NCI-H2227 (cell line): Measurements from ENCODE around the gene SARM1.

ENCODE experiments used
- DNase-seq: peaks from one replicate; lab custom pipeline; 2025; ENCODE audit not compliant: unreplicated experiment; lab: John Stamatoyannopoulos, UW

SARM1 gene

DNA sequence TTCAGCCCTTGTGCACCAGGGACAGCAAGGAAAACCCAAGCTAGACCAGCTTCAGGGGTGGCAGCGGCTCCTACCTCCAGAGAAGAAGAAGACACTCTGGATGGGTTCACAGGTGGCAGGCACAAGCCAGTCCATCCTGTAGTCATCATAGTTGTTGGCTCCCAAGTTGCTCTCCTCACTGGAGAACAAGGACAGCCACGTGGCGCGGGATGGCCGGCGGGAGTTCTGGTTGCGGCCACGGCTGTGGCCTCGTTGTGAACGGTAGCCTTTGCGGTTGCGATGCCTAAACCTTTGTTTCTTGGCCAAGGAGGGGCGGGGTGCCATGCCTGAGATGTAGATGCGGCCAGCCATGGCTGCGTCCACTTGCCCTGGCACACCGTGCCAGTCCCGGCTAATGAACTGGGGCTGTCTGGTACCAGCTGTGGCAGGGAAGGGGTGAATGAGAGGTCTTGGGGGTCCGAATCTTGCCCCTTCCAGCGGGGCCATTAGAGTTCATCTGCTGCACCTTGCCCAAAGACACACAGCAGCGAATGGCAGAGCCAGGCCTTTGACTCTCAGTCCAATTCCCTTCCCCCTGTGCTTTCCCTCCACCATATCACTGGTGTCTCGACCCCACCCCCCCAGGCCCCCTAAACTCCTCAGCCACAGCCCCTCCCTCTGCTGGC, 3.7 kb upstream of the SARM1 start:
- no peak for DNase-seq

DNA sequence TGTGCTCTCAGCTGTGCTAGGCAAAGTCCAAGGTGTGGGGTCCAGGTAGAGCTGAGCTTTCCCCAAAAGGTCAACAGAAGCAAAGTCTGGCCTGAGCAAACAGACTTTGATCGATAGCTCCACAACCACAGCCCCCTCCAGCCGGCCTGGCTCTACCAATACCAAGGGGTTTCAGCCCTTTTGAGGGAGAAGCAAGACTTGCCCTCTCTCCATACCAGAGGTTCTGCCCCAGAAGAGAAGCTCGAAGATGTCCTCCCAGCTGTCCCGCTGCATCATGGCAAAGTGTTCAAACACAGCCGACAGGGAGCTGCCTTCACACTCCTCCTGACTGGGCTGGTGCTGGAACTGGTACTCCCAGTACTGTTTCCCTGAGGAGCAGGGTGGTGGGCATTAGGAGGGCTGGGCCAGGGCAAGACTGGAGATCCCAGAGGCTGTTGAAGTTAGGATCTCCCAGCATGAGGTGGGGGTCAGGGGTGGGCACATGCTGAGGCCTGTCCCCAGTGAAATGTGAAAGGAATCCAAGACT, 3.1 kb upstream of the SARM1 start:
- DNase-seq = no peak

DNA sequence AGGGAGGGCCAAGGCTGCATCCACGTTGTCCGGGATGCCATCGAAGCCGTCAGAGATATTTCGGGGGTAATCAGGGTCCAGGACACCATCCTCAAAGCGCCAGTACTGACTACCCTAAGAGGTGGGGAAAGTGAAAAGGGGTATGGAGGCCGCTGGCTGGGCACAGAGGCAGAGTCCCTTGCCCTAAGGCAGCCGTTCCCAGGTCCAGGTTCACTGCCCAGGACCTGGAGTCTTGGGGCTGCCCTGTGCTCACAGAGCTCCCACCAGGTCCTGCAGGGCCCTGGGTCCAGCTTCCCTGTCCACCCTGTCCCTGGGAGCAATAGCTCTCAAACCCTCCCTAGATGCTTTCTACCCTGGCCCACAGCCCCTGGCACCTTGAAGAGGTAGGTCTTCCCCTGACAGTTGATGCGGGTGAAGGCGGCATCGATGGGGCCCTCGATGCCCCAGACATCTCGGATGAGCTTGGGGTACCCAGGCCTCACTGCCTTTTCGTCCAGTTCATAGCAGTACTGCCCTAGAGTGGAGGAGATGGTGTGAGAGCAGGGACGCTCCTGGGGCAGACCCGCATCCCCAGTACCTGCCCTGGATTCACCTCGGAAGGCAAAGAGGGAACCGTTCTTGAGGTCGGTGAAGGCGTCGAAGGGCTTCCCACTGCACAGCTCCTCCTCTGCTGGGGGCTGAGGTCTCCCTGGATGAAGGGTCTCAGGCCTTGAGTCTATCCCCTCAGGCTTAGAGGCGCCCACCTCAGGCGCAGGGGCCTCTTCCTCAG, 2.4 kb upstream of the SARM1 start:
- DNase-seq = no peak

DNA sequence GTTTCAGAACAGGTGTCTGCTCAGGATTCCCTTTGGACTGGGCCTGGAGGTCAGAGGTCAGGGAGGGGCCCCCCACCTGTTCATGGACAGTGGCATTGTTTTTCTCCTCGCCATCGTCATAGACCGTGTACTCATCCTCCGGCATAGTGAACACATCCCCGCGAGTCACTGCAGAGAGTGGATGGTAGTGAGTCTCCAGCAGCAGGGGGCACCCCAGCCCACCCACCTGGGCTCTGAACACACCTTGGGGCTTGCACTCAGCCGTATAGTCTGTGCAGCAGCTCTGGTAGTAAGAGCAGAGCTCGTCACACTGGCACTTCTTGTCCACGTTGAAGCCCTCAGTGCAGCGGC, 1.8 kb upstream of the SARM1 start:
- DNase-seq = no peak

DNA sequence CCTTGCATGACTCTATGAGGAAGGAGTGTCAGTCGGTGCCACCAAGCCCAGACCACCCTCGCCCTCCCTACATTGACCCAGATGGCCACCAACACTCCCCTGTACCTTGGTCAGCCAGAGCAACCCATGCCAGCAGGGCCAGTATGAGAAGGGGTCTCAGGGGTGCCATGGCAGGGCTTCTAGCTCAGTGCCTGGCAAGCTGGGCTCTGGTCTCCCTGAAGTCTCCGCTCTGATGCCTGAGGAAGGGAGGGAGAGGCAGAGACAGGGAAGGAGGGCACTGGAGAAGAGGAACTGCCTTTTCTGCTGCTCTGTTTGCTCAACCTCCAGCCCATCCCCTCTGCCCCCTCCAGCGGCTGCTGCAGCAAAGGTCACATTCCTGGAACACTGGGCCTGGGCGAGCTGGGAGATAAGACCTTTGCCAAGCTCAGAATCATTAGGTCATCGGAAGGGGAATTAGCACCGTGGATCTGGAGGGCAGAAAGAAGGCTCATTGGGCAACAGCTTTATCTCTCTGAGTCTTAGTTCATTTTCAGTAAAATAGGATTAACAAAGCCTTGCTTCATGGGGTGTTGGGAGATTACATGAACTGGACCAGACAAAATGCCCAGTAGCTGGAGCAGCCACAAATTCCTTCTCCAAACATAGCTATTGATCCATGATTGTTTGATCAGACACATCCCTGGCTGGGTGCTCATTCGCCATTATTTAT, 1.3 kb upstream of the SARM1 start, which contains the start of gene VTN:
Gene VTN, minus strand, starts transcription at position 273 of the 709 bp plus-strand sequence. Its CDS starts 104 bp downstream, at position 169.
- no peak for DNase-seq

DNA sequence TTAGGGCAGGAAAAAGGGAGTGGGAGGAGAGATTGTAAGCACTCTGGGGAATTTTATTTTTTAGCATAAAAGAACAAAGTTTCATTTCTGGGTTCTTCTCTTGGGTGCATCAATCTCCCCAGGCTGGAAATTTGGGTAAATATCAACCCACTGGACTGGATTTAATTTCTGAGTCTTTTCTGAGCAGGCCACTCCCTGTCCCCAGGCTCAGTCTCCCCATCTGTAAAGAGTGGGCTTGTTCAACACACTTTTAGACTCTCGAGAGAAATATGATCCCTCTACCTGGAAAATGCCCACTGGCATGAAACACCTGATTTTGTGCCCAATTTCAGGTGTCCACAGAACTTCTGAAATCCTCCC, 770 bp upstream of the SARM1 start:
- DNase-seq = no peak

DNA sequence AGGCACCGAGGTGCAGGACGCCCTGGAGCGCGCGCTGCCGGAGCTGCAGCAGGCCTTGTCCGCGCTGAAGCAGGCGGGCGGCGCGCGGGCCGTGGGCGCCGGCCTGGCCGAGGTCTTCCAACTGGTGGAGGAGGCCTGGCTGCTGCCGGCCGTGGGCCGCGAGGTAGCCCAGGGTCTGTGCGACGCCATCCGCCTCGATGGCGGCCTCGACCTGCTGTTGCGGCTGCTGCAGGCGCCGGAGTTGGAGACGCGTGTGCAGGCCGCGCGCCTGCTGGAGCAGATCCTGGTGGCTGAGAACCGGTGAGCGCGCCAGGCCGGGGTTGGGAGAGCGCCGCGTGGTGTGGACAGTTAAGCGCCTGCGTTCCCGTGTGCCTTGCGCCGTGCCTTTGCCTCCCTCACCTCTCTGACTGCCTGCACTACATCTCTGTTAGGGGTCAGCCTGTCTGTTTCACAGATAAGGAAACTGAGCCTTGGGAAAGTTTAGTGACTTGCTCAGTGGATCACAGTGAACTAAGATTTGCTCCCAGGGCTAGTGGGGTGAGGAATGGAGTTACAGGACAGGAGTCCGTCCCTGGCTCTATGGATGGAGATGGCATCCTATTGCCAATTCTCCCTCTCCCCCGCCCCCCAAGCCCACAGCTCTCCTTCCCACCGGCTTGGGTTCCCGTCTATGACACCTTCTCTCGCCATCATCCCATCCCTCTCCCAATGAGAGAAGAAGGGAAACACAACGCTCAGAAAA, 880 bp downstream of the SARM1 start:
- peak; percentile 52 for DNase-seq

DNA sequence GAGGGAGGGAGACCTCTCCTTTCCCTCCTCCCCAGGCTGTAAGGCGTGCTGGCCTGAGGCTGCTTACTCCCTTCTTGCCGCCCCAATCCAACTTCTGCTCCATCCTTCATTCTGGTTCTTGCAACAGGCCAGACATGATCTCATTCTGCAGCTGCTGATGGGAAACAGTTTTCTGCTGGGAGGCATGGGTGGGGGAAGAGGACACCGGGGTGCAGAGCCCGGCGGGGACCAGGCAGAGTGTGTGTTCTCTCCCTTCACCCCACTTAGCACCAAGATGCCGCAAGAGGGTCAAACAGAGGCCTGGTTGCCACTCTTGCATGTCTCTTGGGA, 1.4 kb downstream of the SARM1 start:
- DNase-seq = no peak

DNA sequence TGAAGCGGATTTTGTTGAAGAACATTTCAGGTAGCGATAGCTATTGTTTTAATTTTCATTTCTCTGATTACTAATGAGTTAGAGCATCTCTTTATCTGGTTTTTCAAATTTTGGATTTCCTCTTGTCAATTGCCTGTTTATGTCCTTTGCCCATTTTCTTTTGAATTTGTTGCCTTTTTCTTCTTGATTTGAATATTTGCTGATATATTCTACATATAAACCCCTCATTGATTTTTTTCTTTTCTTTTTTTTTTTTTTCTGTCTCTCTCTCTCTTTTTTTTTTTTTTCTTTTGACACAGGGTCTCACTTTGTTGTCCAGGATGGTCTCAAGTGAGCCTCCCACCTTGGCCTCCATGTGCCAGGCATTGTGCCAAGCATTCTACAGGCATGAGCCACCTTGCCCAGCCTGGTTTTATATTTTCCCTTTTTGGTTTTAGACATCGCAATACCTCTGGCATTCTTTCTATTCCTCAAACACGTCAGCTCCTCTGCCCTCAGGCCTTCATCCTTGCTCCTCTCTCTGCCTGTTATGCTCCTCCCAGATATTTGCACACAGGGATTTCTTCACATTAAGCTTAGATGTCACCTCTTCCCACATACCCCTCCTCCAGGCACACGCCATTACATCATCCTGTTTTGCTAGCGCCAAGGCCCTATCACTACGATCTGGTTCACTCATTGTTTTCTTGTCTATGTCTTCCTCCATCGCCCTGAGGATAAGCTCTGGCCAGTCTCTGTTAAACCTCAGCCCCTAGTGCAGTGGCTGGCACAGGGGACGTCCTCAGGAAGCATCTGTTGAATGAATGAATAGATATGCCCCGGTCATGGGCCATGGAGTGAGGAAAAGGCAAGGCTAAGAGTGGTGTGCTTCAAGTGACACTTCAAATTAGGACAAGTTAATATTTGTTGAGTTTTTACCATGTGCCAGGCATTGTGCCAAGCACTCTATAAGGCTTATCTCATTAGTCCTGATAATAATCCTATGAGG, 8.6 kb downstream of the SARM1 start:
- no peak for DNase-seq

DNA sequence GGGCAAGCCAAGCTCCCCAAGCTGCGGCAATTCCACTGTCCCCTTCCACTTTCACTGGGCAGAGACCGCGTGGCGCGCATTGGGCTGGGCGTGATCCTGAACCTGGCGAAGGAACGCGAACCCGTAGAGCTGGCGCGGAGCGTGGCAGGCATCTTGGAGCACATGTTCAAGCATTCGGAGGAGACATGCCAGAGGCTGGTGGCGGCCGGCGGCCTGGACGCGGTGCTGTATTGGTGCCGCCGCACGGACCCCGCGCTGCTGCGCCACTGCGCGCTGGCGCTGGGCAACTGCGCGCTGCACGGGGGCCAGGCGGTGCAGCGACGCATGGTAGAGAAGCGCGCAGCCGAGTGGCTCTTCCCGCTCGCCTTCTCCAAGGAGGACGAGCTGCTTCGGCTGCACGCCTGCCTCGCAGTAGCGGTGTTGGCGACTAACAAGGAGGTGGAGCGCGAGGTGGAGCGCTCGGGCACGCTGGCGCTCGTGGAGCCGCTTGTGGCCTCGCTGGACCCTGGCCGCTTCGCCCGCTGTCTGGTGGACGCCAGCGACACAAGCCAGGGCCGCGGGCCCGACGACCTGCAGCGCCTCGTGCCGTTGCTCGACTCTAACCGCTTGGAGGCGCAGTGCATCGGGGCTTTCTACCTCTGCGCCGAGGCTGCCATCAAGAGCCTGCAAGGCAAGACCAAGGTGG, 9.8 kb downstream of the SARM1 start:
- DNase-seq = no peak

DNA sequence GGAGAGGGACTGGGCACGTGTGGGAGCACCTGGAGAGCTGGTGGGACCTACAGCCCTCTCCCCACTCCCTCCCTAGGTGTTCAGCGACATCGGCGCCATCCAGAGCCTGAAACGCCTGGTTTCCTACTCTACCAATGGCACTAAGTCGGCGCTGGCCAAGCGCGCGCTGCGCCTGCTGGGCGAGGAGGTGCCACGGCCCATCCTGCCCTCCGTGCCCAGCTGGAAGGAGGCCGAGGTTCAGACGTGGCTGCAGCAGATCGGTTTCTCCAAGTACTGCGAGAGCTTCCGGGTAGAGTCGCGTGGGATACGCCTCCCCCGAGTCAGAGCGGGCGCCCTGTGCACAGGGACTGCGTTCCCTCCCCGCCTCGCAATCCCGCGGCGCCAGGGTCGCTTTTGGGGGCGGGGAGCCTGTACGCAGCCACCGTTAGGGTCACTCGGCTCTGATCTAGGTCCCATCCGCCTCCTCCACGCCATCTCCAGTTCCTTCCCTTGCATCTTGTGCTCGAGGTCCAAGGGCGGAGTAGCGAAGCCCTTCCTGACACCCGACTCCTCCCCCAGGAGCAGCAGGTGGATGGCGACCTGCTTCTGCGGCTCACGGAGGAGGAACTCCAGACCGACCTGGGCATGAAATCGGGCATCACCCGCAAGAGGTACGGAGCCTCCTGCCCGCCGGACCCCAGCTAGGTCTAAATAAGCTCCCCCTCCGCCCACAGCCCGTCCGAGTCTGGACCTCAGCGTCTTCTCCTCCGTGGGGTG, 13.0 kb downstream of the SARM1 start:
- no peak for DNase-seq

DNA sequence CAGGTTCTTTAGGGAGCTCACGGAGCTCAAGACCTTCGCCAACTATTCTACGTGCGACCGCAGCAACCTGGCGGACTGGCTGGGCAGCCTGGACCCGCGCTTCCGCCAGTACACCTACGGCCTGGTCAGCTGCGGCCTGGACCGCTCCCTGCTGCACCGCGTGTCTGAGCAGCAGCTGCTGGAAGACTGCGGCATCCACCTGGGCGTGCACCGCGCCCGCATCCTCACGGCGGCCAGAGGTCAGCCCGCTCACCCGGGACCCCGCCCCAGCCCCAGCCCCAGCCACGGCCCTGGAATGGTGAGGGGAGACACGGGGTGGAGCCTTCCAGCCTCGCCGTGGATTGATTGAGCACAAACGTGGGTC, 13.5 kb downstream of the SARM1 start:
- no peak for DNase-seq

DNA sequence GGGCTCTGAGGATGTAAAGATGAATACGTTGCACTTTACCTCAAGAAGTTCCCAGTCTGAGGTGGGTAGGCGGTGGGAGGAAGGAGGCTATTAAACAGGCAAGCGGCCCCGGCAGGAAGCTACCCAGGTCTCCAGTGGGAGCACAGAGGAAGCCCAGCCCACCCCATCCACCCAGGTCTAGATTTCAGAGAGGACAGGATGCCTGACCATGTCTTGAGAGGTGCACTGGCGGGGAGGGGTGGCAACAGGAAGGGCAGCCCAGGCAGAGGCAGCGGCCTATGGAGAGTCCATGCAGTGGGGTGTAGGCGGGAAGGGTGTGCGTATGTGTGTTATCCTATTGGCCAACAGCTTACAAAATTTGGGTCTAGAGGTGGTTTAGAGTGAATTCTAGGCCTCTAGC, 13.9 kb downstream of the SARM1 start:
- DNase-seq = no peak

DNA sequence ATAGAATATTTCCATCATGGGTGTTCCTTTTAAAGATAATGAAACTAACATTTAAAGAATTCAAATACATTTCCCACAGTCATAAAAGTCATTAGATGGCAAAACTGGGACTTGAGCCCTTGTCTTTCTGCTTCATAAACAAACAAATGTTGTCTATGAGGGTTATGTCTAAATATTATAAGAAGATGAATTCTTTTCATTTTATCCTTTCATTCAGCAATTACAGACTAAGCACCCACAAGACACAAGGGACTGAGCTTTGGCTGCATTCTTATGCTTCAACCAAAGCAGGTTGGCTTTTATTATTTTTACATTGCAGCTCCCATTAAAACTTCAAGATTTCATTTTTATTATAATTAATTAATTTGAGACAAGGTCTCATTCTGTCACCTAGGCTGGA, 14.9 kb downstream of the SARM1 start:
- DNase-seq = no peak

DNA sequence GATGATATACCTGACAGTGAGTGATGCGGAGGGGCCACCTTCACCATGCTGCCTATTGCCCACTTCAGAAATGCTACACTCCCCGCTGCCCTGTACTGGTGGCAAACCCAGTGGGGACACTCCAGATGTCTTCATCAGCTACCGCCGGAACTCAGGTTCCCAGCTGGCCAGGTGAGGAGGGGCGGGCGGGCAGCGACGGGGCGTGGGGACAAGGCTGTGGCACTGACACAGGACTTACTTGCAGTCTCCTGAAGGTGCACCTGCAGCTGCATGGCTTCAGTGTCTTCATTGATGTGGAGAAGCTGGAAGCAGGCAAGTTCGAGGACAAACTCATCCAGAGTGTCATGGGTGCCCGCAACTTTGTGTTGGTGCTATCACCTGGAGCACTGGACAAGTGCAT, 16.6 kb downstream of the SARM1 start:
- no peak for DNase-seq

DNA sequence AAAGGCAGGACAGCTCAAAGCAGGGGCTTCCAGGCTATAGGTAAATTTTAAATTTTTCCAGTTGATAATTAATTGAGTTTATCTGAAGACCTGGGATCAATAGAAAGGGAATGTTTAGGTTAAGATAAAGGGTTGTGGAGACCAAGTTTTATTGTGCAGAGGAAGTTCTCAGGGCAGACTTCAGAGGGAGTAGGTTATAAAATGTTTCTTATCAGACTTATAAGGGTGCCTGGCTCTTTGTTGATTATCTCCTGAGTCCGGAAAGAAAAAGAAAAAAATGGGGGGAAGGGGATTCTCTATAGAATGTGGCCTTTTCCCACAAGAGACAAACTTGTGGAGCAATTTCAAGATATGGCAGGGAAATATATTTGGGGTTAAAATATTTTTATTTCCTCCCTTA, 18.6 kb downstream of the SARM1 start:
- DNase-seq = no peak

DNA sequence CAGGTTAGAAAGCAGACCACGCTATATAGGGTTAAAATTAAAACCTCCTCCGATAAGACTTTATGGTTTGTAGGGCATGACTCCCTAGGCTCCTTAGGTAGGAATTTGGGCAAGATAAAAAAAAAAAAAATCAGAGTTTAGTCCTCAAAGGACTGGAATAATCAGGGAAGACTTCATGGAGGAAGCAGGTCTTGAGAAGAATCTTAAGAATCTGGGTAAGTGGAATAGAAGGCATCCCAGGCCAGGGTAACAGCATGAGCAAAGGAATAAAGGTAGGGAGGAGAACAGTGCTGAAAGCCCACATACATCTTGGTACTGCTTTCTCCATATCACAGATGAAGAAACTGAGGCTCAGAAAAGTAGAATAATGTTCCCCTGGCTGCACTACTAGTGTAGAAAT, 19.1 kb downstream of the SARM1 start:
- no peak for DNase-seq

DNA sequence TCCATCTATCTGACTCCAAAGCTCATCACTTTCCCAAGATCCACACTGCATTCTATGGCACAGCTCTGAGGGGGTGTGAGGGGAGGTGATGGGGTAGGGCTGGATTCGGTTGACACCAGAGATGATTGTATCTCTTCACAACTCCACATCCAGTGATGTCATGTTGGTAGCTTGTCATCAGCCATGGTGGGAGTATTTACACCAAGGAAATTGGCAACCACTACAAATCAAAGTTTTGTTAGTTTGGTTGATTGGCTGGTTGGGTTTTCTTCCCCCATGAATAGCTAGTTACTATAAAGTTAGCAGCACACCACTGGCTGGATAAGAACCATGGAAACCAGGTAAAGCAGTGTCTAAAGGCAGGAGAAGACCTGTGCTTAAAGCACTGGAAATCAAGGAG, 19.5 kb downstream of the SARM1 start:
- no peak for DNase-seq

DNA sequence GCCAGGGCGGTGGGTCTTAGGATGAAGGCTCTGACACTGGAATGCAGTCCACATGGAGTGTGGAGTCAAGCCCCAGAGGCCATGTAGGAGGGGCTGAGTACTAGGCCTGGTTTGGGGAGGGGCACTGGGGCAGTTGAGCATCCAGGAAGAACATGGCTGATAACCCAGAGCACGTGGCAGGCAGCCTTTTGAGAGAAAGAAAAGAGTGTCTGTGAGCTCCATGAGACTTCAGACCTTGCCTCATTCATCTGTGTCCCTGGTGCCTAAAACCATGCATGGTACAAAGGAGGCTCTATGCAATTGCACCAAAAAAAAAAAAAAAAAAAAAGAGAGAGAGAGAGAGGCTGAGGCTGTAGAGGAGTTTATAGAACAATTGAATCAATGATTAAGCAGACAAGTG, 19.9 kb downstream of the SARM1 start:
- no peak for DNase-seq
